Right renal pelvis (tissue), 4 donors: ENCODE results near the gene NGEF. TPM values are rescaled to one million over a fixed set of nuclear protein-coding genes. Genes with fewer than 3 reads are reported as not detected.
"Not testable (repeated sequence)": the region's sequence is repeated elsewhere in the genome, so short reads cannot be mapped to it uniquely, and the experiment has no call there.

Experiments used
- DNase-seq, 4 donors: peaks; one replicate each; pipeline ENCODE4 v3.0.0-alpha.2; 2013; ENCODE audit warnings: low read depth in 4 of 4, low spot score in 3 of 4, missing footprints in 1 of 4
- polyA plus RNA-seq, 4 donors: library from polyadenylated mRNA; unstranded; fragments of 120-200 nt; gene quantifications; one replicate each; pipeline ENCODE4 v1.2.1, GENCODE V29; 2013; ENCODE audit not compliant: insufficient read length in 4 of 4

The NGEF gene
- polyA plus RNA-seq, 4 donors: 1.0 to 2.8 (median 2.2) TPM

DNA sequence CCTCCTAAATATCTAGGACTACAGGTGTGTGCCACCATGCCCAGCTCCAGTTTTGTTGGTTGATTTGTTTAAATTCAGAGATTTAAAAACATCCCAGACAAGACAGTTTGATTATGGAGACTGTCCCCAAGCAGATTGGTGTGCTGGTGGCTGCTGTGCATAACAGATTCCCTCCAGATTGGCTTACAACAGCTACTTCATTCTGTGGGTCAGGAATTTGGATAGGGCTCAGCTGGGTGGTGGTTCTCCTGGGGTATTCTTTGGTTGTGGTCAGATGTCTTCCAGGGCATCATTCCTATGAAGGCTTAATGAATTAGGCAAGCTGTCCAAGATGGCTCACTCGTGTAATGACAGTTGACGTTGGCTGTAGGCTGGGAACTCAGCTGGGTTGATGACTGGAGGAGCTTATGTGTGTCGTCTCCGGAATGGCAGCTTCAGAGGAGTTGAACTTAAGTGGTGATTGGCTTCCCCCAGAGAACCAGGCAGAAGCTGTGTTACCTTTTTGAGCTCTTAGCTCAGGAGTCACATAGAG is 153.6 kb downstream of the NGEF start:
- DNase-seq: no peak

DNA sequence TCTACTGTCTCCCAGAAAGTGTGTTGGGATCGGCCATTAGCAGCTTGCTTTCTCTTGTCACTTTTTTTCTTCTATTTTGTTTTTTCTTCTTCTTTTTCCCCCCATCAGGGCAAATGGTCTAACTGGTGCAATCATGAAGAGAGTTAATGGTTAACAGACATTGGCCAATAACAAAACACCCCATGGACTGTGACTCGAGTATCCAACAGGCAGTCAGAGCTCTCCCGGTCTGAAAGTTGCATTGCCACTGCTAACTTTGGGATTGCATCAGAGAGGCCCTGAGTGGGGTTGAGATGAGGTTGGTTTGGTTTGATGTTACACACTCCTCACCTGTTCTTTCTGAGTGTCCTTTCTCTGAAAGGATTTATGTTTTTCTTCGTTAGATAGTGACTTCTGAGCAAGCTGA is 155.9 kb downstream of the NGEF start:
- no peak for DNase-seq

DNA sequence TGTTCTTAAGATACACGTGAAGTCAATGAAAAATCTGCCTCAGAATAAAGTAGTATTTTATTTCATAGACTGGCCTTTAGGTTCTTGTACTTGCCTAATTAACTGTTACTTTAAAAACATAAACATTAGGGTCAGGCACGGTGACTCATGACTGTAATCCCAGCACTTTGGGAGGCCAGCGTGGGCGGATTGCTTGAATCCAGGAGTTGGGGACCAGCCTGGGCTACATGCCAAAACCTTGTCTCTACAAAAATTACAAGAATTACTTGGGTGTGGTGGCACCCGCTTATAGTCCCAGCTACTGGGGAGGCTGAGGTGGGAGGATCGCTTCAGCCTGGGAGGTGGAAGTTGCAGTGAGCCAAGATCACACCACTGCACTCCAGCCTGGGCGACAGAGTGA is 159.0 kb downstream of the NGEF start:
- DNase-seq: no peak

DNA sequence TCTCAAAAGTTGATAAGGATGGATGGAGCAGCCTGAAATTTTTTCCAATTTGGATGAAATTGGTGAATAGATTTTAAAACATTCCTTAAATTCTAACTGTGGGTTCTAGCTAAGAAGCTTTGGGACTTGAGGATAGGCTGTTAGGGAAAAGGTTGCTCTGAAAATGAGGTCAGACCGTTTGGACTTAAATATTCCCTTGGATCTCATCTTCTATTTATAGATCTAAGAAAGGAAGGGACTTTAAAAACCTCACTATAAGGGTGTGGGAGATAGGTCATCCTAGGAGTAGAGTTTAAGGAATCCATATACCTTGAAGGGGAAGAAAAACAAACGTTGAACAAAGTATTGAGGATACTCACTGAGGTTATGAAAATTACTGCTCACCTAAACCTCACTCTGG is 160.4 kb downstream of the NGEF start:
- DNase-seq: no peak

DNA sequence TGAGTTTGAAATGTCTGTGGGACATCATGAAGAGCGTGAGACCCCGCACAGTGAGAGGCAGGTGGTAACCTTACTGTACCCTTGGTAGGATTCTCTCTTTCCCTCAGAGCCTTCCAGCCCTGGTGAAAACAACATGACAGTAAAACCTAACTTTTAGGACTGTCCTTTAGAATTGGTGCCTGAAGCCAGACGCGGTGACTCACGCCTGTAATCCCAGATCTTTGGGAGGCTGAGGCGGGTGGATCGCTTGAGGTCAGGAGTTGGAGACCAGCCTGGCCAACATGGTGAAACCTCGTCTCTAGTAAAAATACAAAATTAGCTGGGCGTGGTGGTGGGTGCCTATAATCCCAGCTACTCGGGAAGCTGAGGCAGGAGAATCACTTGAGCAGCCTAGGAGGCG is 161.0 kb downstream of the NGEF start:
- not testable (repeated sequence) for DNase-seq

DNA sequence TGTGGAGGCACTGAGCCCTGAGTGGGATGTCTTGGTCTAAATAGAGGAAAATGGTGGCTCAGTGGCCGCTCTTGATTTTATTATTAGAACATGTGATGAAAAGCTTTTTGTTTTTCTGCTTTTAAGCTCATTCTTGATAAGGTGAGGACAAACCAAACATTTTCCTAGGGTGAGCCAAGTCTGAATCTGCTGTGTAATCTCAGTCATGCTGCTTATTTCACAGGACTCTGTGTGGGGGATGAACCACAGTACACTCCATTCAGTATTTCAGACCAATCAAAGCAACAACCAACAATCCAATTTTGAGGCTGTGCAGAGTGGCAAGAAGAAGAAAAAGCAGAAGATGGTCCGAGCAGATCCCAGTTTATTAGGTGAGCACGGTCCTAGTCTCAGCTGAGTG is 163.0 kb downstream of the NGEF start:
- DNase-seq: no peak

DNA sequence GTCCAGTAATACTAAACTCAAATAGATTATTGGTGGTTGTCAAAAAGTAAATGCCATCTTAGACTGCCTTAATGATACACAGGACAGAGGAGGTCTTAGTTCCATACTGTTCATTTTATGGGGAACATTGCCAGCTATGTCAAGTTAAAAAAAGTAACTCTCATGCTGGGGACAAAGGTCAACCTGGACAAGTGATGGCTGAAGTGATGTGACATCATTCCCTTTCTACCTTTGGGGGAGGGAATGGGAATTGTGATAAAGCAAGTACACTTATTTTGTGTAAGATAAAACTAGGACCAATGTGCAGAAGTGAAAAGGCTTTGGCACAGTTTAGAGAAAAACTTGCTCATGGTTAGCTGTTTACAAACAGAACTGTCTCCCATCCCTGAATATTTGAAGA is 167.0 kb downstream of the NGEF start:
- DNase-seq: no peak

DNA sequence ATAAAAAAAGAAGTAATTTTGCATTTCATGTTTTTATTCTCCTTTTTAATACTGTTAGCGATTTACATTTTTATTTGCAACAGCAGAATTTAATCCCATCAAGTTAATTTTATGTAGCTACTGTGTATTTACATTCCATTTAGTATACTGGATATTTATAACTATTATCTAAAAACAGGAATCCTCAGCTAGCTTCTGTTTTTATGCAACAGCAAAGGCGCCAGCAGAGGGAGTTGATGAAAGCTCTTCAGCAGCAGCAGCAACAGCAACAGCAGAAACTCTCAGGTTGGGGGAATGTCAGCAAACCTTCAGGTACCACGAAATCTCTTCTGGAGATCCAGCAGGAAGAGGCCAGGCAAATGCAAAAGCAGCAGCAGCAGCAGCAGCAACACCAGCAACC is 169.2 kb downstream of the NGEF start:
- no peak for DNase-seq

DNA sequence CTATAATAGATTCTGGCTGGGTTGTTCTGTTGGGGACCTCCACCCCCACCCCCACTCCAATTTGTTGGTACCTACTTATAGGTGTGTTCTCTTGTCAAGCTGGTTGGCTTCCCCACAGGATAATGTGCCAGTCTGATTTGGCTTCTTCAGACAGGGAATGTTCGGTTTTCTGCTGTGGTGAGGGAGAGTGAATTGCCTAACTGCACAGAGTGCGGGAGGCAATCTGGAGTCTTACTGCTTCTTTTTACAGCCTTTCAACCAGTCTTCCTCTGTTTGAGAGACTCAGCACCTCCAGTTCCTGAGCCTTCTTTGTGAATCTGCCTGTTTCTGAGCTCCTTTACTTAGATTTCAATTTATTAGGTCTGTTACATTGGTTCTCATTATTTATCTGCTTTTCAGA is 170.4 kb downstream of the NGEF start:
- no peak for DNase-seq

DNA sequence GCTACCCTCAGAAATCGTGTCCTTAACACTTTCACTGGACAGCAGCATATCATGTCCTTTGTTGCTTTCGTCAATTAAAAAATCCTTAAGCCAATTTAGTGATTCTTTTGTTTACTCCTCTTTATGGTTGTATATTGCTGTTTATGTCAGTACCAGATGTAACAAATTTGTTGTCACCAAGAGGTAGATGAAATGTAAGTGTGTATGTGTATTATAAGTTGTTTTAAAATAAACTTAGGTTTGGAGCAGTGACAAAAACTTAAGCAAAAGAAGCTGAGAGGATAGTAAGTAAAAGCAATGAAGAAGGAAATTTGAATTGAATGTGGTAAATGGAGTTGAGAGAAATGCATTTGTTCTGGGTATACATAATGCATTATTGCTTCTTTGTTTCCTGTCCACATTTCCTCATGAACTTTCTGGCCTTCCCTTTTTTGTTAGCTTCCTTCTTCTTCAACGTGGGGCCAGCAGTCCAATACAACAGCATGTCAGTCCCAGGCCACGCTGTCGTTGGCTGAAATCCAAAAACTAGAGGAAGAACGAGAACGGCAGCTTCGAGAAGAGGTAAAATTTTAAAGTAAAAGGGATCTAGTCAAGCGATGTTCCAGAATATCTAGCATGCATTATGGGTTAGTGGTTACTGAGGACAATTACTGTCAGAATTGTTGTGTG is 173.5 kb downstream of the NGEF start:
- no peak for DNase-seq

DNA sequence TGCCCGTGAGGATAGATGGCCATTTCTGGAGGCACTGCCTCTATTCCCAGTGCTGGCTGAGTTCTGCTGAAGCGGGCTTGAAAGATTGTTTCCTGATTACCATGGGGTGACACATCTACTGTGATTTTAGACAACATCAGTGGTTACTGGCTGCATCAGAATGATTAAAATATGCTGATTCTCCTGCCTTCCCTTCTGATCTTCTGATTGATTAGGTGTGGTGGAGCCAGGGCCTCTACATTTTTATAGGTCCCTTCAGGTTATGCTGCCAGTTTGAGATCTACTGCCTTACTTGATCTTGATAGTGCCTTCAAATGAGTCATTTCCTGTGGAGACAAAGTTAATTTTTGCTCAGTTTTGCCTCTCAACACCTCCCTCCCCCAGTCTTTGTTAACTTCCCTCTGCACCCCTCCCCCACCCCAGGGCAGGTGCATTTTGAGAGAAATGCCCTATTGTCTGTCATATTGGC is 174.6 kb downstream of the NGEF start:
- no peak for DNase-seq

DNA sequence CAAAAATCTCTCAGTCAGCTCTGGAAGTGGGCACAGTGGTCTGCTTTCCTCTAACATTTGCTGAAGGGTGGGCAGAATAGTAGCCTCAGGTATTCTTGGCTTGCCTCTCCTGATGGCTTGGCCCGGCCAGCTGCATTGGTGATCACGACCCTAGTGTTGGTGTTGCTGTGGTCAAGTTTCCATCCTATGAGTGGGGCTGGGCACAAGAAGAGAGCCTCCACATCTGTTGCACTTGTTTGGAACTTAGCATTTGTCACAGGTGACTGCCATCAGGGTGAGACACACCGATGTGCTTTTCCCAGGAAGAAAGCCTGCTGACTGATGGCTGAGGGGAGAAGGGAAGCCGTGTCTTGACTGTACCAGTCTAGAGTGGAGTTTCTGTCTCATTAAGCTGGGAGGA is 176.1 kb downstream of the NGEF start:
- DNase-seq: no peak

DNA sequence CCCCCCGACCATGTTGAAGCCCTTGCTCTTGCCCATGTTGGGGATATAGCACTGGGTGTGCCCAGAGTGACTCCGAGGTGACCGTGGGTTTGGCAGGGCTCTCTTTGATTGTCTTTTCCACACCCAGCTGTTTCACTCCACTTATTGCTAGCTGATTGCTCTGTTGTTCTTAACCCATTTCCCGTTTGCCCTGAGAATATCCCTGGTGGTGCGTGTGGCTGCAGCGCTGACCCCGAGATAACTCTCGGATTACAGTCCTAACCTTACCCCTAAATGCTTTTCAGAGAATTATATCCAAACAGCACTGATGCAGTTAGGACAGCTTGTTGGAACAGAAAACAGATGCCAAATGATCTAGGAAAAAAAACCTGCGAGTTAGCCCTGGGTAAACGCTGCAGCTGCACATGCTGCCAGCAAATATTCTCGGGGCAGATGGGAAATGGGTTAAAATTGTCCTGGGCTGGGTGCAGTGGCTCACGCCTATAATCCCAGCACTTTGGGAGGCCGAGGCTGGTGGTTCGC is 177.3 kb downstream of the NGEF start:
- DNase-seq: no peak

DNA sequence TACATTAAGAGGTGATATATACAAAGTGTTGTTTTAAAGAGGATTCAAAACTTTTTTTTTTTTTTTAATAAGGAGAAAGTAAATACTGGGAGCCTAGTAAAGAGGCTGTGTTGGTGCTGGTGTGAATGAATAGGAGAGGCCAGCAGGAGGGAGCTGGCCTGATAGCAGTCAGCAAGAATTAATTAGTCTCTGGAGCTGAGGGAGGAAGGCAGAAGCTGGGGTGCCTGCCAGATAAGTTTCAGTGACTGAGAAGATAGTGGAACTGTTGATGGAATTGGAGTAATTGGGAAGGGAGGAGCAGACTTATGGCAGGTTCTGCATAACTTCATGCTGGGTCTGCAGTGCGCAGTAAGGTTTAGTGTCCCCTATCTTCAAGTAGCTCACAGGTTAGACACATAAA is 179.2 kb downstream of the NGEF start:
- no peak for DNase-seq

DNA sequence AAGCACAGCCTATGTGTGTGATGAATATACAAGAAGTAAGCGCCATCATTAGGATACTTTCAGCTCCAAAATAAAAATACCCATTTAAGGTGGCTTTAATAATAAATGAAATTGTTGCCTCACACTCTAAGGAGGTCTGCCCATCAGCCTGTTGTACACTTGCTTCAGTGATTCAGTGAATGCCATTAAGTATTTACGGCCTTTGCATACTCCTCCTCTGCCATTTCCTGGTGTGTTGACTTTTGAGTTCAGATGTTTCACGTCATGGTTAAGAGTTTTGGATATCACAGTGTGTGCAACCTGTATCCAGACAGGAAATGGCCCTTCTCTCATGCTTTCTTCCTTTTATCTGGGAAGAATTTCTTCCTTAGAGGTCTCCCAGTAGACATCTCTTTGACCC is 181.6 kb downstream of the NGEF start:
- peak in 1 of 4 donors; percentile 14 for DNase-seq

DNA sequence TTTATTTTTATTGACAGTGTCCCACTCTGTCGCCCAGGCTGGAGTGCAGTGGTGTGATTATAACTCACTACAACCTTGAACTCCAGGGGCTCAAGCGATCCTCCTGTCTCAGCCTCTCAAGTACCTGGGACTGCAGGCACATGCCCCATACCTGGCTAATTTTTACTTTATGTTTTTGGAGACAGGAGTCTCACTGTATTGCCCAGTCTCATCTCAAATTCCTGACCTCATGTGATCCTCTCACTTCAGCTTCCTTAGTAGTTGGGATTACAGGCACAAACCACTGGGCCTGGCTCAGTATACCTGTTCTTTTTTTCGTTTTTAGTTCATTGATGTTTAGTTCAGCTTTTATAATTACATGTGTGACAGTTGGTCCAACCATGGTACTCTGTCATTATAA is 183.1 kb downstream of the NGEF start:
- DNase-seq: no peak

Other genes with a start within 250 kb of the NGEF start
- 1 to 10 TPM; 2.2 to 4.7 (median 2.9) TPM for gene KCNJ13, start 236.7 kb downstream of the NGEF start, polyA plus RNA-seq
- 1 to 10 TPM; 1.3 to 2.7 (median 2.2) TPM for gene SNORC, start 143.0 kb downstream of the NGEF start, polyA plus RNA-seq
- gene NEU2, start 19.4 kb upstream of the NGEF start, polyA plus RNA-seq: not detected
- gene INPP5D, start 47.1 kb upstream of the NGEF start, polyA plus RNA-seq: 10 to 100 TPM in 1 of 4 donors, 1 to 10 TPM in 3; 5.4 to 10.7 (median 6.9) TPM
- gene ATG16L1, start 238.4 kb upstream of the NGEF start, polyA plus RNA-seq: 10 to 100 TPM; 21.6 to 24.4 (median 23.0) TPM